B cell (primary cell): Measurements from ENCODE around the gene TRMU. TPM values are rescaled to one million over a fixed set of nuclear protein-coding genes. Genes with fewer than 3 reads are reported as not detected.

Source experiments
- ATAC-seq: fragments of 200-7000 bp; cut with Tn5 transposase; one replicate; pipeline ENCODE4 v1.10.0; 2021; ENCODE audit warnings: low read depth, mild to moderate bottlenecking, moderate number of reproducible peaks, moderate library complexity
- CTCF ChIA-PET: fragments of 350-600 bp; sonication (Branson Sonifier 250); formaldehyde crosslinking; loops from one replicate; lab custom pipeline; 2021; ENCODE audit warnings: antibody characterized with exemption, inconsistent platforms; lab: Charles Lee
- POLR2A ChIA-PET: fragments of 350-600 bp; sonication (Branson Sonifier 250); formaldehyde crosslinking; loops from one replicate; lab custom pipeline; 2021; ENCODE audit warnings: antibody characterized with exemption; lab: Charles Lee
- DNase-seq: peaks from one replicate; pipeline ENCODE4 v3.0.0; 2013
- H2AFZ ChIP-seq: 2 replicates; pipeline ENCODE4 v1.6.1; 2012; ENCODE audit warnings: mild to moderate bottlenecking, low read depth, low read length; ENCODE audit not compliant: insufficient read depth, poor library complexity, severe bottlenecking
- H3K27ac ChIP-seq, 2 donors: 1 replicate in 1 of 2; 2 replicates in 1 of 2; pipeline ENCODE4 v1.5.1; 2012 to 2013; ENCODE audit warnings: low read length in 2 of 2, mild to moderate bottlenecking in 2 of 2, moderate library complexity in 1 of 2
- H3K27me3 ChIP-seq, 4 experiments: fragments of 200-600 bp in 1 of 4; sonication (generic) in 1 of 4; replicated peaks in 1 of 4; 1 replicate in 2 of 4; 2 replicates in 2 of 4; pipeline versions ENCODE4 v1.6.1 to v1.7.0; 2013 to 2016; ENCODE audit warnings: low read length in 3 of 4, mild to moderate bottlenecking in 2 of 4, mixed read lengths in 1 of 4, moderate library complexity in 1 of 4; ENCODE audit not compliant: insufficient read depth in 4 of 4, control insufficient read depth in 3 of 4; ENCODE audit errors: control extremely low read depth in 1 of 4
- H3K36me3 ChIP-seq, 2 experiments: replicated peaks in 1 of 2; 1 replicate in 1 of 2; 2 replicates in 1 of 2; pipeline versions ENCODE4 v1.6.1 to v1.7.1; 2013; ENCODE audit warnings: low read length in 1 of 2; ENCODE audit not compliant: insufficient read depth in 2 of 2, control insufficient read depth in 1 of 2; ENCODE audit errors: control extremely low read depth in 1 of 2, extremely low read depth in 1 of 2
- H3K4me1 ChIP-seq, 2 donors: fragments of 200-600 bp in 1 of 2; sonication (generic) in 1 of 2; 1 replicate in 1 of 2; 2 replicates in 1 of 2; pipeline versions ENCODE4 v1.5.1 to v1.6.1; 2013 to 2017; ENCODE audit warnings: low read length in 2 of 2; ENCODE audit not compliant: control insufficient read depth in 2 of 2, insufficient read depth in 2 of 2
- H3K4me2 ChIP-seq: replicated peaks from 2 replicates; pipeline ENCODE3; 2012; ENCODE audit warnings: mild to moderate bottlenecking, low read depth, low read length; ENCODE audit not compliant: poor library complexity, severe bottlenecking
- H3K4me3 ChIP-seq, 5 experiments: fragments of 200-600 bp in 1 of 5; sonication (generic) in 1 of 5; 1 replicate in 3 of 5; 2 replicates in 2 of 5; pipeline versions ENCODE4 v1.5.1 to v1.7.0; 2011 to 2016; ENCODE audit warnings: low read length in 4 of 5, mild to moderate bottlenecking in 4 of 5, low read depth in 2 of 5, control low read depth in 1 of 5, moderate library complexity in 1 of 5; ENCODE audit not compliant: insufficient read depth in 1 of 5; ENCODE audit errors: control extremely low read depth in 1 of 5, extremely low read depth in 1 of 5
- H3K79me2 ChIP-seq: fragments of 200-600 bp; sonication (generic); one replicate; pipeline ENCODE4 v1.6.0; 2016; ENCODE audit warnings: low read length; ENCODE audit not compliant: control insufficient read depth, insufficient read depth
- H3K9ac ChIP-seq: fragments of 200-600 bp; sonication (generic); 2 replicates; pipeline ENCODE4 v1.6.1; 2017; ENCODE audit warnings: mild to moderate bottlenecking, low read length, moderate library complexity
- H3K9me3 ChIP-seq, 3 donors: one replicate each; pipeline versions ENCODE4 v1.6.1 to v1.7.1; 2013; ENCODE audit warnings: low read length in 2 of 3; ENCODE audit not compliant: control insufficient read depth in 2 of 3, insufficient read depth in 1 of 3; ENCODE audit errors: control extremely low read depth in 1 of 3
- H4K20me1 ChIP-seq: 2 replicates; pipeline ENCODE4 v1.6.0; 2012; ENCODE audit warnings: mild to moderate bottlenecking, low read length; ENCODE audit not compliant: insufficient read depth, control insufficient read depth, poor library complexity, severe bottlenecking
- H3K27ac Mint-ChIP-seq: one replicate; pipeline ENCODE4 v1.8.0; 2021; ENCODE audit warnings: mixed read lengths
- H3K27me3 Mint-ChIP-seq: one replicate; pipeline ENCODE4 v1.8.0; 2021; ENCODE audit warnings: mixed read lengths
- H3K4me1 Mint-ChIP-seq: one replicate; pipeline ENCODE4 v1.8.0; 2021; ENCODE audit warnings: mixed read lengths
- H3K4me3 Mint-ChIP-seq: one replicate; pipeline ENCODE4 v1.8.0; 2021; ENCODE audit warnings: mixed read lengths
- H3K9me3 Mint-ChIP-seq: one replicate; pipeline ENCODE4 v1.8.0; 2022; ENCODE audit warnings: mixed read lengths; ENCODE audit not compliant: insufficient read depth
- CTCF ChIP-seq: fragments of 200-600 bp; IDR thresholded peaks from one replicate; pipeline ENCODE4 v1.8.0; 2022; ENCODE audit warnings: antibody characterized with exemption, mild to moderate bottlenecking
- EZH2 ChIP-seq: IDR thresholded peaks from 2 replicates; pipeline ENCODE4 v1.6.1; 2012; ENCODE audit warnings: borderline replicate concordance, low read depth, mild to moderate bottlenecking, moderate library complexity, low read length; ENCODE audit not compliant: insufficient read depth, poor library complexity, severe bottlenecking
- WGBS: methylation state at CpG from one replicate; pipeline ENCODE4 v1.1.5; 2013; ENCODE audit warnings: missing lambda C conversion rate; ENCODE audit not compliant: insufficient coverage; 5-methylcytosine and 5-hydroxymethylcytosine counted together
- intact Hi-C: fragments of 100-400 bp; cut with micrococcal nuclease; formaldehyde crosslinking; loops from one replicate; pipeline ENCODE4 v1.10.0; 2022
- polyA plus RNA-seq: library from polyadenylated mRNA; depleted of rRNA; stranded (reverse); fragments of >200 nt; gene quantifications from 2 replicates; pipeline ENCODE4 v1.2.3, GENCODE V29; 2012
- total RNA-seq, 2 donors: library from RNA; stranded (reverse); fragments of 120-200 nt in 1 of 2; gene quantifications; 1 replicate in 1 of 2; 2 replicates in 1 of 2; pipeline versions ENCODE4 v1.2.3 to v1.2.4, GENCODE V29; 2013 to 2022

Gene TRMU
- total and polyA plus RNA-seq, 2 donors (not counting 1 experiment from before 2014, with no cell fraction given) = 51.0 to 76.9 TPM

GRCh38 chr22:46379066-46379930 lies 43.8 kb downstream of the TRMU start:
- POLR2A ChIA-PET = no interaction called here
- Histone ChIP-seq H3K4me1 (peaks cover 4 to 7% of the 10 kb centered on the region in 2 donors), H3K4me3 (no peak overlapping the region), H3K9ac (no peak overlapping the region), H4K20me1 (no peaks in the 10 kb centered on the region), H2AFZ (no peak overlapping the region), H3K36me3 (peaks cover 6 to 81% of the 10 kb centered on the region in 2 experiments), H3K27ac (no peak overlapping the region), H3K9me3 (peaks cover 0 to 37% (median 14%) of the 10 kb centered on the region in 3 donors), H3K4me2 (no peak overlapping the region), H3K27me3 (peaks cover 0 to 5% (median 0%) of the 10 kb centered on the region in 4 experiments), H3K79me2 (no peaks in the 10 kb centered on the region)
- whole genome bisulfite sequencing = 95% methylated on average over 23 of the region's 29 CpGs
- Mint-ChIP-seq H3K27me3 (no peaks in the 10 kb centered on the region), H3K27ac (no peak overlapping the region), H3K4me3 (no peak overlapping the region), H3K4me1 (peaks cover 2% of the 10 kb centered on the region), H3K9me3 (peaks cover 2% of the 10 kb centered on the region)
- TF ChIP-seq CTCF (no peak), EZH2 (no peak)
- no peak for ATAC-seq
- no peak for DNase-seq
- intact Hi-C loops = no loop called here
- CTCF ChIA-PET = interaction anchor here (1.1 kb wide), 1 partner anchor 12 kb away, joined by 6 read pairs; no protein-coding TSS in a partner anchor

- 91% methylated on average over 19 of the region's 19 CpGs for WGBS
- no peak overlapping the region for H3K4me3 ChIP-seq
- H3K9me3 ChIP-seq = peaks cover 0 to 30% (median 14%) of the 10 kb centered on the region in 3 donors
- Mint-ChIP-seq H3K4me1 (no peaks in the 10 kb centered on the region), H3K9me3 (peaks cover 2% of the 10 kb centered on the region), H3K27me3 (no peaks in the 10 kb centered on the region), H3K27ac (no peak overlapping the region), H3K4me3 (no peak overlapping the region)
- CTCF ChIA-PET = interaction anchor here (1.2 kb wide), 1 partner anchor 13 kb away, joined by 3 read pairs; no protein-coding TSS in a partner anchor
- intact Hi-C loops = no loop called here
- H3K4me2 ChIP-seq = no peak overlapping the region
- DNase-seq (no peak), ATAC-seq (no peak)
- no peaks in the 10 kb centered on the region for H4K20me1 ChIP-seq
- TF ChIP-seq CTCF (no peak), EZH2 (no peak)
- peaks cover 6 to 77% of the 10 kb centered on the region in 2 experiments for H3K36me3 ChIP-seq
- H2AFZ ChIP-seq = no peak overlapping the region
- no peak overlapping the region for H3K9ac ChIP-seq
- no peaks in the 10 kb centered on the region for H3K4me1 ChIP-seq
- H3K27me3 ChIP-seq = peaks cover 0 to under 1% (median 0%) of the 10 kb centered on the region in 4 experiments
- no peaks in the 10 kb centered on the region for H3K79me2 ChIP-seq
- POLR2A ChIA-PET = no interaction called here
- no peak overlapping the region for H3K27ac ChIP-seq
Observed at GRCh38 chr22:46380069-46380468, 44.6 kb downstream of the TRMU start.
